ENCODE data around the gene CIRBP.

Gene CIRBP

GRCh38 chr19:1269065-1269477 lies at the start of gene CIRBP:
Gene CIRBP, plus strand, starts transcription at chr19:1269332. Its CDS starts 1,602 bp downstream, at chr19:1270934.
- DNase-seq (ENCODE audit: low read depth in 2 of 2): peak; percentile 99 to 100

DNA sequence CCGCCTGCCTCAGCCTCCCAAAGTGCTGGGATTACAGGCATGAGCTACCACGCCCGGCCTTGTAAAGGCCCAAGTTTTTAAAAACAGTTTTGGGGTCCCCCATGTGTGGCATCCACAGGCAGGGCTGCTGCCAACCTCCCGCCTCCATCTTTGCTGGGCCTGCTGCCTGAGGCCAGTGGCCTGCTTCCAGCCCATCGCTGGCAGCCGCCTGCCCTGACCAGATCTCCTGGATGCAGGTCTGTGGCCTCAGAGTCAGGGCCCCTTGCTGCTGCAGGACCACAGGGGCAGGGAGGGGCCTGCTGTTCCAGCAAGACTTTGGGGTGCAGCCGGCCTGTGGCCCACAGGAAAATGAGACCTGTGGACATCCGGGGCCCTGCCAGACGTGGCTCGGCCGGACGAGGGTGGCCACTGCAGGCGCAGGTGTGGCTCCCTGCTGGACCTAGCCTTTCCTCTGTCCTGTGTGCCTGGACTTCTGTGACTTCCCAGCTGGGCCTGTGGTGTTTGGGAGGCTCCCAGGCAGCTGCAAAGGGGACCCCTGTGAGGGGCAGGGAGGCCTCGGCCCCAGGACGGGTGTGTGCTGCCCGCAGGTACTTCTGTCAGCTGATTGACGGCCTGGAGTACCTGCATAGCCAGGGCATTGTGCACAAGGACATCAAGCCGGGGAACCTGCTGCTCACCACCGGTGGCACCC lies 49.2 kb upstream of the CIRBP start:
- no peak for DNase-seq (ENCODE audit: low read depth in 2 of 2)

DNA sequence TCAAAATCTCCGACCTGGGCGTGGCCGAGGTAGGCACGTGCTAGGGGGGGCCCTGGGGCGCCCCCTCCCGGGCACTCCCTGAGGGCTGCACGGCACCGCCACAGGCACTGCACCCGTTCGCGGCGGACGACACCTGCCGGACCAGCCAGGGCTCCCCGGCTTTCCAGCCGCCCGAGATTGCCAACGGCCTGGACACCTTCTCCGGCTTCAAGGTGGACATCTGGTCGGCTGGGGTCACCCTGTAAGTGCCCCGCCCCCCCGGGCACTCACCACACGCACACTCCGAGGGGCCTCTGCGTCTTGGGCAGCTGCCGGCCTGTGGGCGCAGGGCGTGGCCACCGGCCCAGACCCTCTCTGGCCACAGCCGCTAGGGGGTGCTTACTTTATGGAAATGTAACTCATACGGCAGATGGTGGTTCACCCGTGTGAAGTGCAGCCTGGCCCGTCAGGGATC lies 48.6 kb upstream of the CIRBP start:
- no peak for DNase-seq (ENCODE audit: low read depth in 2 of 2)

DNA sequence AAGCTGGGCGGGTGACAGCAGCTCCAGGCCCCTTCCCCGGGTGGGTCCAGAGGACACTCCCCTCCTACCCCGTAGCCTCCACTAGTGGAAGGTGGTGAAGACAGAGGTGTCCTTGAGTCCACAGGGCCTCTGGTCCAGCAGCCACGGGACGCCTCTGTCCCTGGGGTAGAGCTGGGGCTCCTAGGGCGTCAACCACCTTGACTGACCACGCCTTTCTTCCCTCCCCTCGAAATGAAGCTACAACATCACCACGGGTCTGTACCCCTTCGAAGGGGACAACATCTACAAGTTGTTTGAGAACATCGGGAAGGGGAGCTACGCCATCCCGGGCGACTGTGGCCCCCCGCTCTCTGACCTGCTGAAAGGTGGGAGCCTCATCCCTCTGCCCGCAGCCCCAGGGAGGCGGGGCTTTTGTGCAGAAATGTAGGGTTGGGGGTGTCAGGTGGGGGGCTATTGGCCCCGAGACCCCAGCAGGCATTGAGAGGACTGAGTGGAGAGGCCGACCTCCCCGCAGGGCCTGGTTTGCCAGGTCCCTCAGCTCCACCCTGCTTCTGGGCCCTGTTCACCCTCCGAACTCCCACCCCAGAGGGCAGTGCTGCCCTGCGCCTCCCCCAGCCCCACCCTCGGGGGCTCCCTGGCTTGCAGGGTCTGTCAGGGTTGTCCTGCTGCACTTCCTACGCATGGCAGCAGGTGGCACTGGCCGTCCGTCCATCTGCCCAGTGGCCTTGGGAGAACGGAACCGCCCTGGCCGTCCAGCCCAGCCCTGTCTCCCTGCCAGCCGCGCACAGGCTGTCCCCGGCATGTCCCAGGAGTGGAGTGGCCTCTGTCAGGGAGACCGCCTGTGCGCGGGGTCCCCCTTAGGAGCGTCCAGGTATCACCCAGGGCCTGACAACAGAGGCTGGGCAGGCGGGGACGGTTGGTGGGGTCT lies 47.9 kb upstream of the CIRBP start:
- no peak for DNase-seq (ENCODE audit: low read depth in 2 of 2)

GRCh38 chr19:1221904-1222255 lies 47.3 kb upstream of the CIRBP start:
- no peak for DNase-seq (ENCODE audit: low read depth in 2 of 2)

- DNase-seq (ENCODE audit: low read depth in 2 of 2): no peak
Measured at GRCh38 chr19:1222394-1222793, 46.7 kb upstream of the CIRBP start.

DNA sequence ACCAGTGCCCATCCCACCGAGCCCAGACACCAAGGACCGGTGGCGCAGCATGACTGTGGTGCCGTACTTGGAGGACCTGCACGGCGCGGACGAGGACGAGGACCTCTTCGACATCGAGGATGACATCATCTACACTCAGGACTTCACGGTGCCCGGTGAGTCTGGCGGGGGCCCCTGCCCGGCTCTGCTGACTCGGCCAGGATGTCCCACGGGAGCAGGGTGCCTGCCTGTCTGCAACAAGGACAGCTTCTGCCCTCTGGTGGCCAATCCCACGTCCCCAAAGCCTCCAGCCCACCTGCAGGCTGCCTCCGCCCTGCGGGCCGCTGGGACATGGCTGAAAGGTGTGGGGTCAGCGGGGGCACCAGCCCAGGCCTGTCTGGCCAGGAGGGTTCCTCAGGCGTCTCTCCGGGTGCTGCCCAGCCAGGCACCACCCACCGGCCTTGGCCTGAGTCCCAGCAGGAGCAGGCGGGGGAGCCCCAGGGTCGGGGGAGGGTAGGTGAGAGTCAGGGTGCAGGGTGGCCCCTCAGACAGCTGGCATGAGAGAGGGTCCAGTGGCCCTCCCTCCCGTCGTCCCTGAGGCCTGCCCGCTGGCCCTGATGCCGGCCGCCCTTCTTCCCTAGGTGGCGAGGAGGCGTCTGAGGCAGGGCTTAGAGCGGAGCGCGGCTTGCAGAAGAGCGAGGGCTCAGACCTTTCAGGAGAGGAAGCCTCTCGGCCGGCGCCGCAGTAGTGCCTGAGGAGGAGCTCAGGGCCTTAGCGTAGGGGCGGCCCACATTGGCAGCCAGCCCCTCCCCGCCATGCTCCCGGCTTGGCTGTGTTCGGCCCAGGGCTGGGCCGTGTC lies 45.9 kb upstream of the CIRBP start:
- DNase-seq (ENCODE audit: low read depth in 2 of 2): no peak

DNA sequence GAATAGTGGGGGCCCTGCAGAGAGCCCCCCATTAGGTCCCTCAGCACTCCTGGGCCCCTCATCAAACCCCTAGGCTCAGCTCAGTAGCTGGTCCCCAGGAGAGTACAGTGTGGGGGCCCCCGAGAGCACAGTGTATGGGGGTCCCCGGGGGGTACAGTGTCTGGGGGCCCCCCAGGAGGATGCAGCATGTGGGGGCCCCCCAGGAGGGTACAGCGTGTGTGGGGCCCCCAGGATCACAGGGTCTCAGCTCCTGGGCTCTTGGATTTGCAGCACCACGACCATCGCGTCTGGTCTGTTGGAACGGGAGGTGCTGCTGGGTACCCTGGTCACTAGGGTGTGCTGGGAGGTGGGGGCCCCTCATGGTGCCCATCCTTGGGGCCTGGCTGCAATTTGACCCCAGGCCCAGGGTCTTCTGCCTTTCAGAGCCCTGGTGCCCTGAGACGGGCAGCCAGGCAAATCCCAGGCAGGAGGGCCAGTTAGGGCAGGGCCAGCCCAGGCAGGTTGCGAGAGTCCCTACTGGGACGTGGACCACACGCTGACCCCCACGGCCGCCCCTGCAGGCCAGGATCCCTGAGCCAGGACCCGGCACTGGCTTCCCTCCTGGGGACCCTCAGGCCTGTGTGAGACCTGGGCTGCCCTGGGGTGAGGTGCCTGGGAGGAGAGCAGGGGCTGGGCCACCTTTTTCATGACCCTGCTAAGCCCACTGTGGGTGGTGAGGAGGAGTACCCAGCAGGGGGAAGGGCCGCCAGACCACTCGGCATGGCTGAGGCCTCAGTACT lies 44.9 kb upstream of the CIRBP start:
- DNase-seq (ENCODE audit: low read depth in 2 of 2): no peak

- no peak for DNase-seq (ENCODE audit: low read depth in 2 of 2)
Measured at GRCh38 chr19:1224847-1225246, 44.3 kb upstream of the CIRBP start.

- no peak for DNase-seq (ENCODE audit: low read depth in 2 of 2)
Measured at GRCh38 chr19:1225440-1226226, 43.5 kb upstream of the CIRBP start.

DNA sequence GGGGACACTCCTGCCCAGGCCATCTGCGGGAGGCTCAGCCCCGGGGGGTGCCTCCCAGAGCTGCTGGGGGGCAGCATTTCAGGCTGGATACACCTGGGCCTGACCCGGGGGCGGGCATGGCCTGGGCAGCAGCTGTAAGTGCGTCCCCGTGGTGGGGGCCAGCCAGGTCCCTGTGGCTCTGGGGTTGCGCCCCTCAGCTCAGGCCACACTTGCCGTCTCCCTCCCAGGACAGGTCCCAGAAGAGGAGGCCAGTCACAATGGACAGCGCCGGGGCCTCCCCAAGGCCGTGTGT lies 43.0 kb upstream of the CIRBP start:
- DNase-seq (ENCODE audit: low read depth in 2 of 2): no peak

- no peak for DNase-seq (ENCODE audit: low read depth in 2 of 2)
Measured at GRCh38 chr19:1226522-1227303, 42.4 kb upstream of the CIRBP start.

DNA sequence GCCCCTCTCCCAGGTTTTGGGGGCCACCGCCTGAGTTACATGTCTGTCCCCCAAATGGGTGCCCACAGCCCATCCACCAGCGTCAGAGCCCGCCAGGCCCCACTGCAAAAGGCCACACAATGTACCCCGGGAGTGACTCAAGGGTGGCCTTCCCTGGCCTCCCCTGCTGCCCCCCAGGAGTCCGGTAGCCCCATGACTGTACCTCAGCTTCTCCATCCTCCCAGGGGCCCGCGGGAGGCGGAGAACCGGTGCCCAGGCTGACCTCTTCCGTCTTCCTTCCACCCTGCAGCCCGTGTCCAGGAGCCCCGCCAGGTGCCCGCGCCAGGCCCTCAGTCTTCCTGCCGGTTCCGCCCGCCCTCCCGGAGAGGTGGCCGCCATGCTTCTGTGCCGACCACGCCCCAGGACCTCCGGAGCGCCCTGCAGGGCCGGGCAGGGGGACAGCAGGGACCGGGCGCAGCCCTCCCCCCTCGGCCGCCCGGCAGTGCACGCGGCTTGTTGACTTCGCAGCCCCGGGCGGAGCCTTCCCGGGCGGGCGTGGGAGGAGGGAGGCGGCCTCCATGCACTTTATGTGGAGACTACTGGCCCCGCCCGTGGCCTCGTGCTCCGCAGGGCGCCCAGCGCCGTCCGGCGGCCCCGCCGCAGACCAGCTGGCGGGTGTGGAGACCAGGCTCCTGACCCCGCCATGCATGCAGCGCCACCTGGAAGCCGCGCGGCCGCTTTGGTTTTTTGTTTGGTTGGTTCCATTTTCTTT lies 41.7 kb upstream of the CIRBP start:
- no peak for DNase-seq (ENCODE audit: low read depth in 2 of 2)

- DNase-seq (ENCODE audit: low read depth in 2 of 2): no peak
Measured at GRCh38 chr19:1228161-1228957, 40.8 kb upstream of the CIRBP start.

GRCh38 chr19:1229056-1229923 lies 39.8 kb upstream of the CIRBP start:
- no peak for DNase-seq (ENCODE audit: low read depth in 2 of 2)

- DNase-seq (ENCODE audit: low read depth in 2 of 2): no peak
Measured at GRCh38 chr19:1229924-1230782, 39.0 kb upstream of the CIRBP start.

Measured in stimulated activated CD4-positive, alpha-beta T cell treated with anti-CD3 and anti-CD28 coated beads, Interleukin-1b, Interleukin-23, amount 100 ng/mL, for 1 hour (primary cell).